HepG2 (cell line): Measurements from ENCODE around the gene ANG. TPM values are rescaled to one million over a fixed set of nuclear protein-coding genes. Genes with fewer than 3 reads are reported as not detected.

Source experiments
- GABPA ChIP-seq, 2 experiments: IDR thresholded peaks; 2 replicates each; pipeline ENCODE4 v1.6.1; 2011 to 2016; ENCODE audit warnings: low read depth in 2 of 2, low read length in 1 of 2, missing biosample characterization in 1 of 2, missing genetic modification characterization in 1 of 2
- KDM2A ChIP-seq: sonication (generic); formaldehyde crosslinking; IDR thresholded peaks from 2 replicates; pipeline ENCODE4 v1.4.0; 2020; ENCODE audit warnings: low read depth, missing genetic modification reagents, borderline replicate concordance
- MAFG ChIP-seq: sonication (generic); formaldehyde crosslinking; IDR thresholded peaks from 2 replicates; pipeline ENCODE4 v1.5.1; 2020; ENCODE audit warnings: mild to moderate bottlenecking, missing genetic modification reagents
- MED13 ChIP-seq: sonication (generic); formaldehyde crosslinking; IDR thresholded peaks from 2 replicates; pipeline ENCODE4 v1.5.0; 2020; ENCODE audit warnings: missing genetic modification reagents
- MTA1 ChIP-seq: sonication (generic); formaldehyde crosslinking; IDR thresholded peaks from 2 replicates; pipeline ENCODE4 v1.4.0; 2020; ENCODE audit warnings: missing genetic modification reagents, mild to moderate bottlenecking, borderline replicate concordance
- NFE2L2 ChIP-seq: fragments of 150-350 bp; IDR thresholded peaks from 2 replicates; pipeline ENCODE4 v1.6.1; 2014; ENCODE audit warnings: low read length
- NR2F2 ChIP-seq: IDR thresholded peaks from 2 replicates; pipeline ENCODE4 v1.6.1; 2012; ENCODE audit warnings: low read depth, inconsistent platforms, borderline replicate concordance
- ONECUT2 ChIP-seq: sonication (generic); formaldehyde crosslinking; IDR thresholded peaks from 2 replicates; pipeline ENCODE4 v1.4.0; 2020; ENCODE audit warnings: missing genetic modification reagents
- THAP8 ChIP-seq: sonication (generic); formaldehyde crosslinking; IDR thresholded peaks from 2 replicates; pipeline ENCODE4 v1.5.1; 2020; ENCODE audit warnings: missing genetic modification reagents, mild to moderate bottlenecking, borderline replicate concordance
- ZBTB2 ChIP-seq: sonication (generic); formaldehyde crosslinking; IDR thresholded peaks from 2 replicates; pipeline ENCODE4 v1.8.0; 2022; ENCODE audit warnings: low read depth, missing genetic modification reagents
- ZBTB40 ChIP-seq, 2 experiments: fragments of 450-650 bp in 1 of 2; sonication (generic) in 1 of 2; formaldehyde crosslinking in 1 of 2; IDR thresholded peaks; 2 replicates each; pipeline versions ENCODE4 v1.6.1 to v1.8.0; 2016 to 2022; ENCODE audit warnings: antibody characterized with exemption in 1 of 2, mild to moderate bottlenecking in 1 of 2, missing genetic modification reagents in 1 of 2
- ZFP37 ChIP-seq: sonication (generic); formaldehyde crosslinking; IDR thresholded peaks from 2 replicates; pipeline ENCODE4 v1.4.0; 2020; ENCODE audit warnings: missing genetic modification reagents, borderline replicate concordance
- ZKSCAN1 ChIP-seq: fragments of 150-350 bp; IDR thresholded peaks from 2 replicates; pipeline ENCODE4 v1.6.1; 2014; ENCODE audit warnings: low read length
- ZNF143 ChIP-seq: sonication (generic); formaldehyde crosslinking; IDR thresholded peaks from 2 replicates; pipeline ENCODE4 v1.4.0; 2020; ENCODE audit warnings: missing genetic modification reagents
- ZNF30 ChIP-seq: sonication (generic); formaldehyde crosslinking; IDR thresholded peaks from 2 replicates; pipeline ENCODE4 v1.5.0; 2020; ENCODE audit warnings: mild to moderate bottlenecking, missing genetic modification reagents
- ZNF550 ChIP-seq: sonication (generic); formaldehyde crosslinking; IDR thresholded peaks from 2 replicates; pipeline ENCODE4 v1.4.0; 2020; ENCODE audit warnings: mild to moderate bottlenecking, missing genetic modification reagents, borderline replicate concordance
- ZNF737 ChIP-seq: sonication (generic); formaldehyde crosslinking; IDR thresholded peaks from 2 replicates; pipeline ENCODE4 v1.5.0; 2020; ENCODE audit warnings: missing genetic modification reagents, mild to moderate bottlenecking, borderline replicate concordance
- polyA plus RNA-seq, 8 experiments: library from polyadenylated mRNA; depleted of rRNA in 3 of 8; stranded (reverse) in 7 of 8; unstranded in 1 of 8; fragments of >200 nt; fragmentation: Illumina TruSeq in 4 of 8; extraction: Trizol in 4 of 8; gene quantifications; 2 replicates each; pipeline versions ENCODE4 v1.2.1 to v1.2.3, GENCODE V29; 2011 to 2016; ENCODE audit warnings: low read depth in 4 of 8, missing spikeins in 1 of 8, mixed read lengths in 1 of 8; ENCODE audit not compliant: insufficient read depth in 1 of 8
- total RNA-seq, 5 experiments: library from RNA; depleted of rRNA; stranded (reverse); fragments of >200 nt; fragmentation: Illumina TruSeq; extraction: Trizol; gene quantifications; 2 replicates each; pipeline ENCODE4 v1.2.3, GENCODE V29; 2016; ENCODE audit warnings: low read depth in 1 of 5

Gene ANG
- total and polyA plus RNA-seq, 2 of the 13 experiments (the other 11 are each of a cell fraction or from before 2014, with no cell fraction given) = 83.6 to 401 TPM

GRCh38 chr14:20683891-20684661 is 4.5 kb upstream of the ANG start, which contains the start of gene RNASE4 (continued):
- TF ChIP-seq ZBTB40 (IDR thresholded peaks at IDR 0.05) (peak; percentile 45; the same call in 1 of the 2 replicates), ZBTB40 (CRISPR knock-in tag; IDR thresholded peaks at IDR 0.05) (peak; percentile 73), ZNF30 (0 out of 2 replicates have a peak, but pooled peaks have one; percentile 73), GABPA (IDR thresholded peaks at IDR 0.05; ENCODE audit: low read depth, low read length) (no peak), GABPA (CRISPR knock-in tag; IDR thresholded peaks at IDR 0.05; ENCODE audit: low read depth) (no peak), NR2F2 (no peak), THAP8 (CRISPR knock-in tag) (no peak), ZNF737 (CRISPR knock-in tag) (0 out of 2 replicates have a peak, but pooled peaks have one; percentile 49), MED13 (no peak; the same call in 1 of the 2 replicates), ZBTB2 (CRISPR knock-in tag) (0 out of 2 replicates have a peak, but pooled peaks have one; percentile 60), KDM2A (CRISPR knock-in tag) (peak; percentile 71; the same call in 1 of the 2 replicates), MTA1 (CRISPR knock-in tag) (peak; percentile 77; the same call in 1 of the 2 replicates), MAFG (no peak), ONECUT2 (0 out of 2 replicates have a peak, but pooled peaks have one; percentile 31), NFE2L2 (peak; percentile 4; the same call in 1 of the 2 replicates), ZFP37 (peak; percentile 54), ZNF143 (CRISPR knock-in tag) (no peak), ZKSCAN1 (peak; percentile 71; the same call in 1 of the 2 replicates), ZNF550 (CRISPR knock-in tag) (no peak)
